T-helper 1 cell (primary cell): ENCODE results near the gene OR5AK2.
"Not testable (repeated sequence)": the region's sequence is repeated elsewhere in the genome, so short reads cannot be mapped to it uniquely, and the experiment has no call there.

Experiments used
- DNase-seq, 5 donors: peaks; one replicate each; pipeline ENCODE4 v3.0.0-alpha.2; 2012 to 2020
- total RNA-seq, 4 donors: gene quantifications; one replicate each; lab custom pipeline; 2026; lab: John Stamatoyannopoulos, UW

The OR5AK2 gene, protein sequence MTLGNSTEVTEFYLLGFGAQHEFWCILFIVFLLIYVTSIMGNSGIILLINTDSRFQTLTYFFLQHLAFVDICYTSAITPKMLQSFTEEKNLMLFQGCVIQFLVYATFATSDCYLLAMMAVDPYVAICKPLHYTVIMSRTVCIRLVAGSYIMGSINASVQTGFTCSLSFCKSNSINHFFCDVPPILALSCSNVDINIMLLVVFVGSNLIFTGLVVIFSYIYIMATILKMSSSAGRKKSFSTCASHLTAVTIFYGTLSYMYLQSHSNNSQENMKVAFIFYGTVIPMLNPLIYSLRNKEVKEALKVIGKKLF
- 0 to 0.12 (median 0) reads per million in 4 donors for total RNA-seq

DNA sequence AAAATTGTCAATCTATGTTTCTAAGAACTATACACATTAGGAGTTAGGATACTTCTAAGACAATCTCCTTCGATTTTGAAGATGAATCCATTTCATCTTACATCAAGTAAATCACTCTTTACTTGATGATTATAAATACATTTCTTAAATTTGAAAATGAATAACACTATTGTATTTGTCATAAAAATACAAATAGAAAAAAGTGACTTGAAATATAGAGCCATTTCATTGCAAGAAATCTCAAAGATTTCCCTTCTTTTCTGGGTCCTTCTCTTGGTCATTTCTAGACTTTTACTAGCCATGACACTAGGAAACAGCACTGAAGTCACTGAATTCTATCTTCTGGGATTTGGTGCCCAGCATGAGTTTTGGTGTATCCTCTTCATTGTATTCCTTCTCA is at the start of gene OR5AK2:
TSS of gene OR5AK2 (plus strand) at position 301 of the 400 bp plus-strand sequence. CDS start at position 301, 0 bp downstream.
- no peak for DNase-seq

DNA sequence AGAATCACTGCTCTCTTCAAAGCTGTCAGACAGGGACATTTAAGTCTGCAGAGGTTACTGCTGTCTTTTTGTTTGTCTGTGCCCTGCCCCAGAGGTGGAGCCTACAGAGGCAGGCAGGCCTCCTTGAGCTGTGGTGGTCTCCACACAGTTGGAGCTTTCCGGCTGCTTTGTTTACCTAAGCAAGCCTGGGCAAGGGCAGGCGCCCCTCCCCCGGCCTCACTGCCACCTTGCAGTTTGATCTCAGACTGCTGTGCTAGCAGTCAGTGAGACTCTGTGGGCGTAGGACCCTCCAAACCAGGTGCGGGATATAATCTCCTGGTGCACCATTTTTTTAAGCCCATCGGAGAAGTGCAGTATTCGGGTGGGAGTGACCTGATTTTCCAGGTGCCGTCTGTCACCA is 43.2 kb upstream of the OR5AK2 start:
- not testable (repeated sequence) for DNase-seq

DNA sequence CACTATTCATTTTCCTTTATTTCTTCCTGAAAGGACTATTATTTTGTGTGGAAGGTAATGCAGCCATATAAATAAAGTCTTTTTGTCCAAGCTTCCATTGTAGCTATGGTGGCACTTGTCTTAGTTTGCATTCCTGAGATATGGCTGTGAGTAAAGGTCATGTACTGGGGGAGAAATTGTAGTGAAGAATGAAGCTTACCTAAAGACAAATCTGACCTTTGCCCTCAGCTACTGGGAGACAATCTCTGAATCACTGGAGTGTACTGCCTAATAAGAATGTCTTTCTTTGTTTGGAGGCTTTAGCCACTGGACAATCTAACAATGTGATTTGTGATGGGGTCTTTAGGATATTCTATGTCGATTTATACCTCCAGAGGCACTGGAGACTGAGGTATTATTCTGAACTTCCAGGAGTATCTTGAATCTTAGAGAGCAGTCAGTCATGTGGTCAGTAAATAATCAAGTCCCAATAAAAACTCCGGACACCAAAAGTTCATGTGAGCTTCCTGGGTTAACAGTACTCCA is 39.7 kb upstream of the OR5AK2 start:
- DNase-seq: no peak

DNA sequence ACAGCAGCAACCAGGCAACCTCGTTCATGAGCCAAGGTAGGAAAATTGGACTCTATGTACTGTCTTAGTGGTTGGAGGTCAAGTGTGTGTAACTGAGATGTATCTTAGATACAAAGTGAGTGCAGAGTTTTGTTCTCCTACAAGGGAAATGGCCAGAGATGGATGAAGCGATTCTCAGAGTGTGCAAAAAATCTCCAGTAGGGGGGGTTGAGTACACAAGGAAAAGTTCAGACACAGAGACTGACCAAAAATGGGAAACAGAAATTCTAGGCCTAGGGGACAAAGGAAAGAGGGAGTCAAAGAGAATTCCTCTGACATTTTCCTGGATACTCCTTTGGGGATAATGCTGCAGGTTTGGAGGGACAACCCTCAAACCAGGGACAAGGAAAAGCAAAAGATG is 38.2 kb upstream of the OR5AK2 start:
- DNase-seq: no peak

DNA sequence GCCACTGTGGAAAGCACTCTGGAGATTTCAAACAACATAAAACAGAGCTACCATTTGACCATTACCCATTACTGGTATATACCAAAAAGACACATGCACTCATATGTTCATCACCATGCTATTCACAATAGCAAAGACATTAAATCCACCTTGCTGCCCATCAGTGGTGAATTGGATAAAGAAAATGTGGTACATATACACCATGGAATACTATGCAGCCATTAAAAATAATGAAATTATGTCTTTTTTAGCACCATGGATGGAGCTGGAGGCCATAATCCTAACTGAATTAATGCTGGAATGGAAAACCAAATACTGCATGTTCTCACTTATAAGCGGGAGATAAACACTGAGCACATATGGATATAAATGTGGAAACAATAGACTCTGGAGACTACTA is 34.8 kb upstream of the OR5AK2 start:
- DNase-seq: not testable (repeated sequence)

DNA sequence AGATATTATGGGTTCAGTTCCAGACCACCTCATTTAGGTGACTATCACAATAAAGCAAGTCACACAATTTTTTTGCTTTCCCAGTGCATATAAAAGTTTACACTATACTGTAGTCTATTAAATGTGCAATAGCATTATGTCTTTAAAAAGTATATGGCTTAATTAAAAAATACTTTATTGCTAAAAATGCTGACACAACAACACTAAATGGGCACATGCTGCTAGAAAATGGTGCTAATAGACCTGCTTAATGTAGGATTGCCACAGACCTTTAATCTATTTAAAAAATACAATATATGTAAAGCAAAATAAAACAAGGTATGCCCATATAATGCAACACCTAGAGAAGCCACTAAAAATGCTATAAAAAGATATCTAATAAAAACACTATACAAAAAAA is 27.1 kb upstream of the OR5AK2 start:
- no peak for DNase-seq

DNA sequence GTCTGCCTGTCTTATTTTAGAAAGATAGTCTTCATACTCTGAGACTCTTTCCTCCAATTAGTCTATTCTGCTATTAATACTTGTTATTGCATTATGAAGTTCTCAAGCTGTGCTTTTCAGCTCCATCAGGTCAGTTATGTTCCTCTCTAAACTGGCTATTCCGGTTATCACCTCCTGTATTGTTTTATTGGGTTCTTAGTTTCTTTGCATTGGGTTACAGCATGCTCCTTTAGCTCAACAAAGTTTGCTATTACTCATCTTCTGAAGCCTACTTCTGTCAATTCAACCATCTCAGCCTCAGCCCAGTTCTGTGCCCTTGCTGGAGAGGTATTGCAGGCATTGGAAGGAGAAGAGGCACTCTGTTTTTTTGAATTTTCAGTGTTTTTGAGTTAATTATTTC is 21.0 kb upstream of the OR5AK2 start:
- no peak for DNase-seq

DNA sequence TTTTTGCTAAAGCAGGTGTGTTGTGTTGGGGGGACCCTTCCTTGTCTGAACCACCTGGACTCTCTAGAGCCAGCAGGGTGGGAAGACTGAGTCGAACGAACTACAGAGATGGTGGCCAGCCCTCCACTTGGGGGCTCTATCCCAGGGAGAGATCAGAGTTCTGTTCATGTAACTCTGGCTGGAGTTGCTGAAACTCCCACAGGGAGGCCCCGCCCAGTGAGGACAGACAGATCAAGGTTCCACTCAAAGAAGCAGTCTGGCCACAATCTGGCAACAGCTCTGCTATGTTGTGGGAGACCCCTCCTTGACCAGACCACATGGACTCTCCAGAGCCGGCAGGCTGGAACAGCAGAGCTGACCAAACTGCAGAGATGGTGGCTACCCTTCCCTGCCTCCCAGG is 20.2 kb upstream of the OR5AK2 start:
- no peak for DNase-seq

DNA sequence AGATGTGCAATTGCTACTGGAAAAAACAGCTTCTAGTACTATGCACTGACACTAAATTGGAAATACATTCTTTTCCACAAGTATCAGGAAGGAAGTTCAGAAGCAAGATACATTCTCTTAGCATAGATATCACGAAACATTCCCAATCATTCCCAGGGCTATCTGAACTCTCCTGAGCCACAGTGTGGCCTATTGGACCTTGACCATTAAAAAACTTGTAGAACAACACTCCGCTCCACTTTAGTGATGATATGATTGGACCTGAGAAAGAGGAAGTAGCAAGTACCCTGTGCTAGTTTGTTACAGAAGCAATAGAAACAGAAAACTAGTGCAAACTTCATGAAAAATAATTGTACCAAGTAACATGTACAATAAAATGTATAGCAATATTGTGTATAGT is 11.4 kb upstream of the OR5AK2 start:
- no peak for DNase-seq

DNA sequence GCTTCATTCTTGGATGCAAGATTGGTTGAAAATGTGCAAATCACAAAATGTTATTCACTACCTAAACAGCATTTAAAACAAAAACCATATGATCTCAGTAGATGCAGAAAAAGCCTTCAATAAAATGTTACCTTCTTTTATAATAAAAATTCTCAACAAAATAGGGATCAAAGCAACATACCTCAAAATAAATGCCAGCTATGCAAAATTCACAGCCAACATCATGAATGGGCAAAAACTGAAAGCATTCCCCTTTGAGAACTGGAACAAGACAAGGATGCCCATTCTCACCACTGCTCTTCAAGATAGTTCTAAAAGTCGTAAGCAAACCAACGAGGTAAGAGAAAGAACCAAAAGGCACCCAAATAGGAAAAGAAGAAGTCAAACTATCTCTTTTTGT is 2.0 kb downstream of the OR5AK2 start:
- DNase-seq: no peak

DNA sequence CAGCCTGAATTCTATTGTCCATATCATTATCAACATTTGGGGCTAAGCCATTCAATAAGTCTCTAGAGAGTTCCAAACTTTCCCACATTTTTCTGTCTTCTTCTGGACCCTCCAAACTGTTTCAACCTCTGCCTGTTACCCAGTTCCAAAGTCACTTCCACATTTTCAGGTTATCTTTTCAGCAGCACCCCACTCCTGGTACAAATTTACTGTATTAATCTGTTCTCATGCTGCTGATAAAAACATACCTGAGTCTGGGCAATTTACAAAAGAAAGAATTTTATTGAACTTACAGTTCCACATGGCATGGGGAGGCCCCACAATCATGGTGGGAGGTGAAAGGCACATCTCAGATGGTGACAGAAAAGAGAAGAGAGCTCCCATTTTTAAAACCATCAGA is 5.8 kb downstream of the OR5AK2 start:
- no peak for DNase-seq

DNA sequence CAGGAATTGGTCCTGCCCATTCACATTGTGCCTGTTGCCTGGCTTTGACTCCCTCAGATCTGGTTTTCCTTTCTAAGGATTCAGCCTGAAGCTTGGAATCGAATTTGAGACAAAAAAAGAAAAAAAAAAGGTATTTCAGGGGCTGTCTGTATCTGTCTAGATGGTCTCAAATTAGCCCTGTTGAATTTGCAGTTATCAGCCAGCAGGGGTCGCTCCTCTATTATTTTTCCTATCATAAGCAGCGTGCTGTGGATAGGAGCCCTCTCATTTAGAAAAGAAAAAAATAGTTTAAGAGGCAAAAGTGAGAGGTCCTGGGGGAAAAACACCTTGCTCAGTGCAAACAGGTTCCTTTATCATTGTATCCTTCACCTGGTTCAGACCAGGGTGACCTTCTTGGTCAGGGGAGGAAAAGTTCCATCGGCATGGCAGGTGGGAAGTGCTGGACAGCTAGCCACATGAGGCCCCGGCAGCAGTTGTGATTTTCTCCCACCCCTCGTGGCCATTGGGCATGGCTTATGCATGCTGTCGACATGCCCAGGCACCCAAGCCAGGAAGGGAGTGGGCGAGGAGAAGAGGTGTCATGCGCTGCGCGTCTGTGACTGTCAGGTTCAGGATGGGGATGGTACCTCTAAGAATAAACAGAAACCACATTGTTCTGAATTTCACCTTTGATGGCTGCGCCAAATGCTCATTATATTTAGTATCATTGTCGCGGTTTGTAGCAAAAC is 13.1 kb downstream of the OR5AK2 start:
- DNase-seq: no peak

DNA sequence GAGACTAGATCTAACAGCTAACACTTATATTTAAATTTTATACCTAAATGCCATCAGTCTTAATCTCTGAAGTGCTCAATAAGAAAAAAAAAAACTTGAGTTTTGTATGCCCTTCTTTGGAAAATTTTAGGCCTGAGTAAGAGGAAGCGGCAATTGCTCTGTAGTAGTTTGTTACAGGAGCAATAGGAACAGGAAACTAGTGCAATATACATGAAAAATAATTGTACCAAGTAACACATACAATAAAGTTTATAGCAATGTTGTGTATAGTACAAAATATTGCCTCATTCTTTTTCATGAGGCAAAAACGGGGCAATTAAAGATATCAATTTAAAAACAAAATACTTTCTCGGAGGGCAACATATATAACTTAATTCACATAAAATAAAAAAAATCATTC is 19.7 kb downstream of the OR5AK2 start:
- no peak for DNase-seq

DNA sequence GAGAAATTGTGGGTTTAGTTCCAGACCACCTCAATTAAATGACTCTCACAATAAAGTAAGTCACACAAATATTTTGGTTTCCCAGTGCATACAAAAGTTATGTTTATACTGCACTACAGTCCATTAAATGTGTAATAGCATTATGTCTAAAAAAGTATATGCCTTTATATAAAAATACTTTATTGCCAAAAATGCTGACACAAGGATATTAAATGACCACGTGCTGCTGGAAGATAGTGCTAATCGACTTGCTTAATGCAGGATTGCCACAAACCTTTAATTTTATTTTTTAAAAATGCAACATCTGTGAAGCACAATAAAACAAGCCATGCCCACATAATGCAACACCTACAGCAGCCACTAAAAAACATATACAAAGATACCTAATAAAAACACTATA is 27.0 kb downstream of the OR5AK2 start:
- DNase-seq: no peak

DNA sequence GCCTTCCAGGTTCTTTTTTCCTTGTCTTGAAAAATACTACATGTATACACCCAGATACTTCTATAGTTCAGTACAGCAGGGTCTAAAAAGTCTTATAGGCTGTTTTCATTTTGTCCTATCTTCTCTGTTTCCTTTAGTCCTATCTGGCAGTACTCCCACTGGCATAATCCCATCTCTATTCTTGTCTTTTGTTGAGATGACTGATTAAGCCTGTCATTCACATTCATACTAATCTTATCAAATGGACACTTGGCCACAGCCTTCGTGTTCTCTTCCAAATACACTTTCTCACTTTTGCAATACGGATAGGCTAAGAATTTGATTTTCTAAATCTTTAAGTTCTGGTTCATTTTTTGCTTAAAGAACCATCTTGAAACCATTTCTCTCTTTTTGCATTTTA is 42.8 kb downstream of the OR5AK2 start:
- no peak for DNase-seq
